EL (cell line): ENCODE measurements around the gene SPTBN4.
"Not testable (repeated sequence)": the region's sequence is repeated elsewhere in the genome, so short reads cannot be mapped to it uniquely, and the experiment has no call there.

Experiments
- DNase-seq: peaks from one replicate; pipeline ENCODE4 v3.0.0-alpha.2; 2016

The SPTBN4 gene

GRCh38 chr19:40466985-40467734, at the start of gene SPTBN4:
SPTBN4 (plus strand) TSS chr19:40467001; CDS start chr19:40472622, 5,621 bp downstream.
- DNase-seq, result no peak

- DNase-seq, result no peak
These were observed 49.2 kb upstream of the SPTBN4 start for GRCh38 chr19:40417643-40417981.

- DNase-seq, result no peak
These were observed 48.8 kb upstream of the SPTBN4 start for GRCh38 chr19:40418040-40418439.

- no peak for DNase-seq
These were observed 47.7 kb upstream of the SPTBN4 start for GRCh38 chr19:40419066-40419612.

GRCh38 chr19:40419780-40420179, 47.0 kb upstream of the SPTBN4 start:
- DNase-seq, result no peak

GRCh38 chr19:40420451-40420765, 46.4 kb upstream of the SPTBN4 start:
- DNase-seq, result no peak

GRCh38 chr19:40420766-40421765, 45.7 kb upstream of the SPTBN4 start:
- peak; percentile 95 for DNase-seq

GRCh38 chr19:40421993-40422747, 44.6 kb upstream of the SPTBN4 start:
- no peak for DNase-seq

- DNase-seq, result no peak
These were observed 43.8 kb upstream of the SPTBN4 start for GRCh38 chr19:40422748-40423566.

GRCh38 chr19:40423938-40424337, 42.9 kb upstream of the SPTBN4 start:
- DNase-seq, result no peak

- DNase-seq, result peak; percentile 41
These were observed 42.0 kb upstream of the SPTBN4 start for GRCh38 chr19:40424637-40425449.

- DNase-seq, result peak; percentile 99
These were observed 41.1 kb upstream of the SPTBN4 start, which contains the start of gene SERTAD1 for GRCh38 chr19:40425450-40426287. SERTAD1 (minus strand) TSS chr19:40425992; CDS start chr19:40423546, 2,446 bp downstream.

- not testable (repeated sequence) for DNase-seq
These were observed 38.6 kb upstream of the SPTBN4 start for GRCh38 chr19:40428197-40428596.

- DNase-seq, result not testable (repeated sequence)
These were observed 36.6 kb upstream of the SPTBN4 start for GRCh38 chr19:40430242-40430641.

- DNase-seq, result no peak
These were observed 35.1 kb upstream of the SPTBN4 start for GRCh38 chr19:40431698-40432097.

- not testable (repeated sequence) for DNase-seq
These were observed 34.0 kb upstream of the SPTBN4 start for GRCh38 chr19:40432760-40433159.

- DNase-seq, result peak; percentile 95
These were observed 33.2 kb upstream of the SPTBN4 start for GRCh38 chr19:40433391-40434216.

GRCh38 chr19:40438284-40438683, 28.5 kb upstream of the SPTBN4 start:
- no peak for DNase-seq

GRCh38 chr19:40441719-40442253, 25.0 kb upstream of the SPTBN4 start:
- no peak for DNase-seq
